IMR-90 (cell line): ENCODE data around the gene PTPRN2.

Source experiments
- BHLHE40 ChIP-seq: fragments of 150-350 bp; IDR thresholded peaks from 2 replicates; pipeline ENCODE4 v1.6.1; 2016; ENCODE audit warnings: mild to moderate bottlenecking, low read depth, low read length
- CEBPB ChIP-seq: IDR thresholded peaks from 2 replicates; pipeline ENCODE4 v1.6.1; 2012; ENCODE audit warnings: low read depth, low read length, improper control_type of control experiment
- FOS ChIP-seq: fragments of 150-350 bp; IDR thresholded peaks from 2 replicates; pipeline ENCODE4 v1.6.1; 2016; ENCODE audit warnings: low read depth, low read length
- MXI1 ChIP-seq: IDR thresholded peaks from 2 replicates; pipeline ENCODE4 v1.6.1; 2012; ENCODE audit warnings: low read depth, mild to moderate bottlenecking, low read length, moderate library complexity, borderline replicate concordance
- NFE2L2 ChIP-seq: fragments of 150-350 bp; IDR thresholded peaks from 2 replicates; pipeline ENCODE4 v1.6.1; 2016; ENCODE audit warnings: low read depth, mild to moderate bottlenecking, low read length
- POLR2A ChIP-seq: IDR thresholded peaks from 2 replicates; pipeline ENCODE4 v1.6.1; 2012; ENCODE audit warnings: mild to moderate bottlenecking, low read depth, low read length
- RAD21 ChIP-seq: IDR thresholded peaks from 2 replicates; pipeline ENCODE4 v1.6.1; 2012; ENCODE audit warnings: low read length, improper control_type of control experiment
- RFX5 ChIP-seq: IDR thresholded peaks from 2 replicates; pipeline ENCODE4 v1.8.0; 2012; ENCODE audit warnings: low read depth, mild to moderate bottlenecking, low read length, moderate library complexity
- SMC3 ChIP-seq: fragments of 150-350 bp; IDR thresholded peaks from 2 replicates; pipeline ENCODE4 v1.6.1; 2016; ENCODE audit warnings: low read depth, mild to moderate bottlenecking, antibody characterized with exemption, low read length, moderate library complexity
- TF ChIP-seq, protein P1 (sequence below): conservative IDR thresholded peaks from 2 replicates; pipeline ENCODE4 v1.5.1; 2012; ENCODE audit warnings: mild to moderate bottlenecking, low read depth, low read length, improper control_type of control experiment
- TF ChIP-seq, protein P2 (sequence below): fragments of 150-350 bp; IDR thresholded peaks from 2 replicates; pipeline ENCODE4 v1.6.1; 2016; ENCODE audit warnings: low read depth, mild to moderate bottlenecking, low read length, moderate library complexity, borderline replicate concordance

DNA sequence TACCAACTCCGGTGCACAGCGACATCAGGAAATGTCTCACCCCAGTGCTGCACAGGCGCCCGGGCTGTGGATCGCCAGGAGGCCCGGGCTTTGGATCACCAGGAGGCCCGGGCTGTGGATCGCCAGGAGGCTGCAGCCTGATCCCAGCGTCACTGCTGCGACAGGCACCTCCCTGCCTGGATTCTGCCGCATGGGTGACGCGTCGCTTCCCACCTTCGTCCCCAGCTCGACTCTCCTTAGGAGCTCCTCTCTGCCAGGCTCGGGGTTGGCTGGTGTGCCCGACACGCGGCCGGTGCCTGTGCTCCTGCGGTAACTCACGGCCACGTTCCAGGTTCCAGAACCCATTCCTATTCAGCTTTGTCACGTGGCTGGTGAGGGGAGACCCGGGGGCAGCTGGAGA is 993.3 kb downstream of the PTPRN2 start:
- TF ChIP-seq, protein P1, sequence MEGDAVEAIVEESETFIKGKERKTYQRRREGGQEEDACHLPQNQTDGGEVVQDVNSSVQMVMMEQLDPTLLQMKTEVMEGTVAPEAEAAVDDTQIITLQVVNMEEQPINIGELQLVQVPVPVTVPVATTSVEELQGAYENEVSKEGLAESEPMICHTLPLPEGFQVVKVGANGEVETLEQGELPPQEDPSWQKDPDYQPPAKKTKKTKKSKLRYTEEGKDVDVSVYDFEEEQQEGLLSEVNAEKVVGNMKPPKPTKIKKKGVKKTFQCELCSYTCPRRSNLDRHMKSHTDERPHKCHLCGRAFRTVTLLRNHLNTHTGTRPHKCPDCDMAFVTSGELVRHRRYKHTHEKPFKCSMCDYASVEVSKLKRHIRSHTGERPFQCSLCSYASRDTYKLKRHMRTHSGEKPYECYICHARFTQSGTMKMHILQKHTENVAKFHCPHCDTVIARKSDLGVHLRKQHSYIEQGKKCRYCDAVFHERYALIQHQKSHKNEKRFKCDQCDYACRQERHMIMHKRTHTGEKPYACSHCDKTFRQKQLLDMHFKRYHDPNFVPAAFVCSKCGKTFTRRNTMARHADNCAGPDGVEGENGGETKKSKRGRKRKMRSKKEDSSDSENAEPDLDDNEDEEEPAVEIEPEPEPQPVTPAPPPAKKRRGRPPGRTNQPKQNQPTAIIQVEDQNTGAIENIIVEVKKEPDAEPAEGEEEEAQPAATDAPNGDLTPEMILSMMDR, result no peak
- TF ChIP-seq BHLHE40 (no peak), POLR2A (no peak), SMC3 (no peak), MXI1 (no peak), FOS (no peak), NFE2L2 (no peak), RFX5 (no peak), CEBPB (no peak), RAD21 (no peak)
- TF ChIP-seq, protein P2, sequence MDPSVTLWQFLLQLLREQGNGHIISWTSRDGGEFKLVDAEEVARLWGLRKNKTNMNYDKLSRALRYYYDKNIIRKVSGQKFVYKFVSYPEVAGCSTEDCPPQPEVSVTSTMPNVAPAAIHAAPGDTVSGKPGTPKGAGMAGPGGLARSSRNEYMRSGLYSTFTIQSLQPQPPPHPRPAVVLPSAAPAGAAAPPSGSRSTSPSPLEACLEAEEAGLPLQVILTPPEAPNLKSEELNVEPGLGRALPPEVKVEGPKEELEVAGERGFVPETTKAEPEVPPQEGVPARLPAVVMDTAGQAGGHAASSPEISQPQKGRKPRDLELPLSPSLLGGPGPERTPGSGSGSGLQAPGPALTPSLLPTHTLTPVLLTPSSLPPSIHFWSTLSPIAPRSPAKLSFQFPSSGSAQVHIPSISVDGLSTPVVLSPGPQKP, result no peak
